Activated T-cell treated with anti-CD3 and anti-CD28 coated beads, Interleukin-2, amount 50 U/mL, for 24 hours (primary cell): Measurements from ENCODE around the gene SERPINA1.

ENCODE experiments used
- DNase-seq: peaks from one replicate; pipeline ENCODE4 v3.0.0-alpha.2; 2020
- H3K27ac Mint-ChIP-seq: 2 replicates; pipeline ENCODE4 v1.8.0; 2020; ENCODE audit warnings: mild to moderate bottlenecking, mixed read lengths
- H3K27me3 Mint-ChIP-seq: 2 replicates; pipeline ENCODE4 v1.8.0; 2020; ENCODE audit warnings: mixed read lengths
- H3K36me3 Mint-ChIP-seq: 2 replicates; pipeline ENCODE4 v1.8.0; 2020; ENCODE audit warnings: low read depth, mixed read lengths
- H3K4me1 Mint-ChIP-seq: 2 replicates; pipeline ENCODE4 v1.8.0; 2020; ENCODE audit warnings: low read depth, mixed read lengths
- H3K4me3 Mint-ChIP-seq: 2 replicates; pipeline ENCODE4 v1.8.0; 2020; ENCODE audit warnings: mild to moderate bottlenecking, moderate library complexity, mixed read lengths
- H3K9me3 Mint-ChIP-seq: 2 replicates; pipeline ENCODE4 v1.8.0; 2020; ENCODE audit warnings: mixed read lengths

SERPINA1 gene

DNA sequence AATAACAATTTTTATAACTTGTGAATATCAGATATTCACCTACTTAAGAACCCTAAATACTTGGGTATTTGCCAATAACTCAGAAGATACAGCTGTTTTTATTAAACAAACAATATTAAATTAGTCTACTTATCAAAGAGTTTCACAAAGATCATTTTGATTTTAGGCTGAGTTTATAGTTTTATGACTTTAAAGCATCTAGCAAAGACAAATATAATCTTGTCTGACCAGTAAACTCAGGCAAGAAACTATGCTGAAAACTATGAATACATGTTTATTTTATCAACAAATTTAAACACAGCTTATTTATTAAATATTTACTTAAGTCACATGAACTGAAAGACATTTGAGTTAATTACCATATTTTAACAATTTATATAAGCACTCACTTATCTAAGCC, 18.5 kb upstream of the SERPINA1 start:
- DNase-seq = no peak
- Mint-ChIP-seq H3K4me1 (no peaks in the 10 kb centered on the region), H3K4me3 (no peak overlapping the region), H3K27ac (no peak overlapping the region), H3K27me3 (peaks cover 10% of the 10 kb centered on the region), H3K9me3 (peaks cover 22% of the 10 kb centered on the region), H3K36me3 (no peaks in the 10 kb centered on the region)

- Mint-ChIP-seq H3K4me3 (no peak overlapping the region), H3K36me3 (no peaks in the 10 kb centered on the region), H3K9me3 (peaks cover 12% of the 10 kb centered on the region), H3K27me3 (peaks cover 10% of the 10 kb centered on the region), H3K27ac (no peak overlapping the region), H3K4me1 (no peaks in the 10 kb centered on the region)
- DNase-seq = no peak
Observed at GRCh38 chr14:94405486-94405885, 17.1 kb upstream of the SERPINA1 start.

DNA sequence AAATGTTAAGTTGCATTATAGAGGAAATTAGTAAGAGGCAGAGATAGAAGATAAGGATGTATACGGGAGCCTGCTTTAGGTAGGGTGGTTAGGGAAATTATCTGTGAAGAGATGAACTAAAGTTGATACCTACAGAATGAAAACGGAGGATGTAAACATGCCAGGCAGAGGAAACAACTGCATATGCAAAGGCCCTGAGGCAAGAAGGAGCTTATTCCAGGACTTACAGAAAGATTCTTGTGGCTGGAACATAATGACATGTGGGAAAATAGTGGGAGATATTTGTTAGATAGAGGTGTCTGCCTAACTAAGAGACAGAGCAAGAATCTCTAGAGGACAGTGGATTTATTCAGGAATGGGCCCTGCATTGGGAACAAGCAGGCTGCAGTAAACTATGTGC, 16.2 kb upstream of the SERPINA1 start:
- Mint-ChIP-seq H3K27ac (no peak overlapping the region), H3K4me1 (no peaks in the 10 kb centered on the region), H3K27me3 (peaks cover 10% of the 10 kb centered on the region), H3K36me3 (no peaks in the 10 kb centered on the region), H3K9me3 (peaks cover 12% of the 10 kb centered on the region), H3K4me3 (no peak overlapping the region)
- DNase-seq = no peak

DNA sequence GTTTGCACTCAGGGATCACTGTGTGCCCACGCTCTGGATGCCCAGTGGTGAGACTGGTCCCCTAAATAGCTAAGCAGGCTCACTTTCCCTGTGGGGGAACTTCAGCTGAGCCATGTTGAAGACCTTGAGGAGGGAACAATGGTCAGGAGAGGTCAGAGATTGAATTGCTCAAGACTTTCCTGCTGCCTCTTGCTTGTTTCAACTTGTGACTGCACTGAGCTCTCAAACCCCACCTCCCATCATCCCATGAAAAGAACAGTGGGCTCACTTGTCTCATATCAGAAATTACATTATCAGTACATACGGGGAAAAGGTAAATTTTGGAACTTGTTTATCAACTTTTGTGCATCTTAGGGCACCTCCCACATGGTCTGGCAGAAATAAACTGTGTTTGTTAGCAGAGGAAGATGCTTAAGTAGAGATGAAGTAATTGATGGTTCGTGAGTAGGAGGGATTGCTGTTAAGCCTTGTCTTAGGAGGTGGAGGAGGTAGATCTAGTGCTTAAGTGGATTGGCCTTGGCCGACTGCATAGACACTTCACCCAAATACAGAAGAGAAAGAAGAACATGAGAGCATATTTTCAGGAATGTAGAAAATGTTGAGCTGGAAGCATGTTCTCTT, 15.0 kb upstream of the SERPINA1 start:
- Mint-ChIP-seq H3K4me1 (no peaks in the 10 kb centered on the region), H3K9me3 (peaks cover 5% of the 10 kb centered on the region)

GRCh38 chr14:94401083-94401482, 12.7 kb upstream of the SERPINA1 start:
- Mint-ChIP-seq H3K27ac (no peak overlapping the region), H3K4me3 (no peak overlapping the region), H3K4me1 (no peaks in the 10 kb centered on the region), H3K27me3 (peaks cover 27% of the 10 kb centered on the region), H3K36me3 (no peaks in the 10 kb centered on the region), H3K9me3 (no peaks in the 10 kb centered on the region)
- DNase-seq = no peak

More for the DNA sequence above, 15.0 kb upstream of the SERPINA1 start:
- H3K27ac Mint-ChIP-seq = no peak overlapping the region
- H3K36me3 Mint-ChIP-seq = no peaks in the 10 kb centered on the region
- H3K27me3 Mint-ChIP-seq = peaks cover 16% of the 10 kb centered on the region
- no peak for DNase-seq
- H3K4me3 Mint-ChIP-seq = no peak overlapping the region

DNA sequence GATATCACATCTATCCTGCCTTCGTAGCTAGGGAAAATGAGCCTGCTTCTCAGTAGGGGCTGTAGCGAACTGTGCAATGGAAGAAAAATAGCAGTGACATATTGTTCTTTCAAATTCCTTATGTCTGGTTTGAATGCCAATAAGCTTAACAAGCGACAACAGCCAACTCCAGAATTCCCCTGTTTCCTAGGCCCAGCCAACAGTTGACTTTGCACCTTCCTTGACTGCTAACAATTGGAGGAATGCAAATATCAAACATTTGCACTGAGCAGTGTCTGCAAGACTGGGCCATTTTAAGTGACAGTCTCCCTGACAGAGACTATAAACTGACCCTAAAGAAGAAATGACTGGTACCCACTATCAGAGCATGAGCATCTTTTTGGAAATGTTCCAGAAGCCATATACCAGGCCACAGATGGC, 12.0 kb upstream of the SERPINA1 start:
- no peak overlapping the region for H3K27ac Mint-ChIP-seq
- H3K36me3 Mint-ChIP-seq = no peaks in the 10 kb centered on the region
- no peaks in the 10 kb centered on the region for H3K4me1 Mint-ChIP-seq
- peaks cover 27% of the 10 kb centered on the region for H3K27me3 Mint-ChIP-seq
- H3K4me3 Mint-ChIP-seq = no peak overlapping the region
- no peaks in the 10 kb centered on the region for H3K9me3 Mint-ChIP-seq
- no peak for DNase-seq

DNA sequence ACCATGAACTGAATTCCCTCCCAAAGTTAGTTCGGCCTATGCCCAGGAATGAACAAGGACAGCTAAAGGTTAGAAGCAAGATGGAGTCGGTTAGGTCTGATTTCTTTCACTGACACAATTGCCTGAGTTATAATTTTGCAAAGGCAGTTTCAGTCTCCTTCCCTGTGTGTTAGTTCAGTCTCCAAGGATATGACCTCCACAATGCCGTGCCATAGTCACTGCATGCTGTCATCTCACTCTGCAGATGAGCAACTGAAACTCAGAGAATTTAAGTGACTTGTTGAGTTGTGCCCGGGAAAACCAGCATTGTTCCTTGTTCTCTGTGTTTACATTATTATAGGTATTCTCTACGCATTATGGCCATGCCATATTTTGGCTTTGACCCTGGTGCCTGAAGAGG, 10.1 kb upstream of the SERPINA1 start:
- DNase-seq = no peak
- Mint-ChIP-seq H3K27me3 (peaks cover 27% of the 10 kb centered on the region), H3K4me1 (peaks cover 17% of the 10 kb centered on the region), H3K4me3 (no peak overlapping the region), H3K9me3 (peaks cover 2% of the 10 kb centered on the region), H3K36me3 (no peaks in the 10 kb centered on the region), H3K27ac (no peak overlapping the region)

GRCh38 chr14:94398182-94398479, 9.7 kb upstream of the SERPINA1 start:
- Mint-ChIP-seq H3K4me3 (no peak overlapping the region), H3K27ac (no peak overlapping the region), H3K36me3 (no peaks in the 10 kb centered on the region), H3K9me3 (peaks cover 2% of the 10 kb centered on the region), H3K4me1 (peaks cover 20% of the 10 kb centered on the region), H3K27me3 (peaks cover 27% of the 10 kb centered on the region)
- DNase-seq = no peak

- Mint-ChIP-seq H3K27ac (no peak overlapping the region), H3K36me3 (no peaks in the 10 kb centered on the region), H3K27me3 (peaks cover 27% of the 10 kb centered on the region), H3K9me3 (peaks cover 2% of the 10 kb centered on the region), H3K4me3 (no peak overlapping the region), H3K4me1 (peaks cover 26% of the 10 kb centered on the region)
- no peak for DNase-seq
Observed at GRCh38 chr14:94397289-94398181, 9.1 kb upstream of the SERPINA1 start.

- Mint-ChIP-seq H3K27me3 (peaks cover 24% of the 10 kb centered on the region), H3K36me3 (no peaks in the 10 kb centered on the region), H3K9me3 (peaks cover 2% of the 10 kb centered on the region), H3K27ac (no peak overlapping the region), H3K4me1 (peaks cover 34% of the 10 kb centered on the region), H3K4me3 (no peak overlapping the region)
- DNase-seq = no peak
Observed at GRCh38 chr14:94396628-94397225, 8.3 kb upstream of the SERPINA1 start.

GRCh38 chr14:94395888-94396574, 7.6 kb upstream of the SERPINA1 start:
- H3K4me3 Mint-ChIP-seq = no peak overlapping the region
- H3K4me1 Mint-ChIP-seq = peaks cover 39% of the 10 kb centered on the region
- DNase-seq = no peak
- H3K27ac Mint-ChIP-seq = no peak overlapping the region
- H3K27me3 Mint-ChIP-seq = peaks cover 23% of the 10 kb centered on the region
- peaks cover 2% of the 10 kb centered on the region for H3K9me3 Mint-ChIP-seq
- H3K36me3 Mint-ChIP-seq = no peaks in the 10 kb centered on the region

DNA sequence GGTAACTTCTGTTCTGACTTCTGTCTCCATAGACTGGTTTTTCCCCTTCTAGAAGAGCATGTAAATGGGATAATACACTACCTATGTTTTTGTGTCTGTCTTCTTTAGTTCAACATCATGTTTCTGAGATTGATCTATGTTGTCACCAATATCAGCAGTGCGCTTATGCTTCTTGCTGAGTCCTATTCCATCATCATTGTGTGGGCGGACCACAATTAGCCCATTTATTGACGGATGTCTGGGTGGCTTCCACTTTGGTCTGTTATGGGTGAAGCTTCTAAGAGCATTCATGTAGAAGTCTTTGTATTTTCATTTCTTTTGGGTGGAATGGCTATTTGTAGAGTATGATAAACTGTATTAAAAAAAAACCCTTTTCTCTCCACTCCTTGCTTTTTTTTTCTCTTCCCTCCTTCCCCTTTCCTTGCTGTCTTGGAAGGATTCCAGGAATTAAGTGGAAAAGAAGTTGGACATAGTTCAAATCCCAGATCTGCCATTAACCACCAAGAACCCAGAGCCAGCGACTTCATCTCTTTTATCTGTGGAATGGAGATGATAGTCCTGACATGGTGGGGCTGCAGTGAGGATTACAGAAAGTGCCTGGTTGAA, 7.0 kb upstream of the SERPINA1 start:
- DNase-seq = no peak
- Mint-ChIP-seq H3K36me3 (no peaks in the 10 kb centered on the region), H3K27ac (no peak overlapping the region), H3K9me3 (peaks cover 2% of the 10 kb centered on the region), H3K4me1 (peaks cover 44% of the 10 kb centered on the region), H3K27me3 (peaks cover 20% of the 10 kb centered on the region), H3K4me3 (no peak overlapping the region)

DNA sequence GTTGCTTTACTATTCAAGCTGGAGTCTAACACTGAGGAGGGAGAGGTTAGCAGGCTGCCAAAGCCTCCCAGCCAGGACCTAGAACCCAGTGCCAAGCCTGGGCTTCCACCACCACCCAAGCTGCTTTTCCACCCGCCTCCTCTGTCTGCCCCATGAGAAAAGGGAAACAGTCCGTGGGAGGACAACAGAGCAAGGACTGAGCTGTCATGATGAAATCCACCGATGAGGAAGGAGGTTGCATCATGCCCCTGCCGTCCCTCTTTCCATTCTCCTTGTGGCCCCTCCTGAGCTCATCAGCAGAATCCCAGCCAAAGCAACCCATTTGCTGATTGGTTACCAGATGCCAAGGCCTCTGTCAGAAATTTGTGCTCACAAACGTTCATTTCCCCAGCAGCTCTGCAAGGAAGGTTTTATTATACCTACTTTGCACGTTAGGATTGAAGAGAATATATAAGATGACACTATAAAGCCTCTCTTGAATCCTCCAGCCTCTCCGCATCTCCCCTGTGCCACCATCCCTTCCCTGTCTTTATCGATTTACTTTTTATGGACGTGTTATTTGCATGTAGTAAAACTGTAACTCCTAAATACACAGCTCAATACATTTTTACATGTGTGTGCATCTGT, 6.3 kb upstream of the SERPINA1 start:
- H3K36me3 Mint-ChIP-seq = no peaks in the 10 kb centered on the region
- peaks cover 44% of the 10 kb centered on the region for H3K4me1 Mint-ChIP-seq
- DNase-seq = no peak

GRCh38 chr14:94394025-94394493, 5.7 kb upstream of the SERPINA1 start:
- Mint-ChIP-seq H3K4me3 (no peak overlapping the region), H3K27me3 (peaks cover 16% of the 10 kb centered on the region), H3K27ac (peak overlapping the region; percentile 55), H3K9me3 (peaks cover 2% of the 10 kb centered on the region), H3K36me3 (no peaks in the 10 kb centered on the region), H3K4me1 (peaks cover 44% of the 10 kb centered on the region)
- no peak for DNase-seq

More for the DNA sequence above, 6.3 kb upstream of the SERPINA1 start:
- peaks cover 19% of the 10 kb centered on the region for H3K27me3 Mint-ChIP-seq
- H3K9me3 Mint-ChIP-seq = peaks cover 2% of the 10 kb centered on the region
- peak overlapping the region; percentile 55 for H3K27ac Mint-ChIP-seq
- no peak overlapping the region for H3K4me3 Mint-ChIP-seq
